OCI-LY7 (cell line): ENCODE measurements around the gene ECE1. TPM values are rescaled to one million over a fixed set of nuclear protein-coding genes. Genes with fewer than 3 reads are reported as not detected.
"Not testable (repeated sequence)": the region's sequence is repeated elsewhere in the genome, so short reads cannot be mapped to it uniquely, and the experiment has no call there.

Source experiments
- BruUV-seq: library from RNA; stranded (reverse); fragments of 400-500 nt; replicated peaks from 2 replicates; lab custom pipeline; 2021; lab: Mats Ljungman, UMichigan
- CTCF ChIA-PET: fragments of 300-600 bp; sonication (Branson Sonifier 250); formaldehyde crosslinking; loops from one replicate; lab custom pipeline; 2022; ENCODE audit warnings: antibody characterized with exemption; ENCODE audit not compliant: unreplicated experiment; lab: Charles Lee
- POLR2A ChIA-PET: fragments of 300-600 bp; sonication (Branson Sonifier 250); formaldehyde crosslinking; loops from one replicate; lab custom pipeline; 2022; ENCODE audit warnings: antibody characterized with exemption; lab: Charles Lee
- DNase-seq: peaks from one replicate; pipeline ENCODE4 v3.0.0-alpha.2; 2015; ENCODE audit warnings: low spot score
- H2AFZ ChIP-seq: fragments of 200-600 bp; sonication (generic), shearing (Covaris generic); 2 replicates; pipeline ENCODE4 v1.6.1; 2014; ENCODE audit warnings: mild to moderate bottlenecking, antibody characterized with exemption, low read length, moderate library complexity
- H3K27ac ChIP-seq: fragments of 200-600 bp; sonication (generic); 2 replicates; pipeline ENCODE4 v1.5.1; 2014; ENCODE audit warnings: mixed run types, low read depth, mild to moderate bottlenecking, moderate library complexity, low read length, inconsistent platforms; ENCODE audit not compliant: poor library complexity, severe bottlenecking
- H3K36me3 ChIP-seq: fragments of 200-600 bp; sonication (generic); 2 replicates; pipeline ENCODE4 v1.6.1; 2014; ENCODE audit warnings: mild to moderate bottlenecking, antibody characterized with exemption, low read length, moderate library complexity, mixed read lengths; ENCODE audit not compliant: insufficient read depth
- H3K4me1 ChIP-seq: fragments of 200-600 bp; sonication (generic); 2 replicates; pipeline ENCODE4 v1.5.1; 2014; ENCODE audit warnings: mild to moderate bottlenecking, low read length; ENCODE audit not compliant: insufficient read depth, poor library complexity, severe bottlenecking
- H3K4me2 ChIP-seq: fragments of 200-600 bp; sonication (generic); 2 replicates; pipeline ENCODE4 v1.6.1; 2014; ENCODE audit warnings: mild to moderate bottlenecking, low read length
- H3K4me3 ChIP-seq: fragments of 200-600 bp; sonication (generic); 2 replicates; pipeline ENCODE4 v1.5.1; 2014; ENCODE audit warnings: mild to moderate bottlenecking, low read depth, low read length; ENCODE audit not compliant: poor library complexity, severe bottlenecking
- H3K79me2 ChIP-seq: fragments of 200-600 bp; sonication (generic); 2 replicates; pipeline ENCODE4 v1.6.1; 2016; ENCODE audit warnings: low read depth, mild to moderate bottlenecking, low read length, moderate library complexity, mixed read lengths; ENCODE audit not compliant: insufficient read depth
- H3K9me2 ChIP-seq: fragments of 200-600 bp; sonication (generic); 2 replicates; pipeline ENCODE4 v1.6.1; 2016; ENCODE audit warnings: mild to moderate bottlenecking, low read length, mixed read lengths; ENCODE audit not compliant: insufficient read depth
- H3K9me3 ChIP-seq: fragments of 200-600 bp; sonication (generic); 2 replicates; pipeline ENCODE4 v1.6.1; 2014; ENCODE audit warnings: mild to moderate bottlenecking, mixed run types, low read length, mixed read lengths
- H4K20me1 ChIP-seq: fragments of 200-600 bp; sonication (generic); 2 replicates; pipeline ENCODE4 v1.6.1; 2014; ENCODE audit warnings: mild to moderate bottlenecking, antibody characterized with exemption, low read length, moderate library complexity, mixed read lengths; ENCODE audit not compliant: insufficient read depth
- CTCF ChIP-seq: fragments of 200-600 bp; sonication (generic); conservative IDR thresholded peaks from 2 replicates; pipeline ENCODE4 v1.5.1; 2014; ENCODE audit warnings: mild to moderate bottlenecking, antibody characterized with exemption, low read length, moderate library complexity, mixed read lengths
- EZH2phosphoT487 ChIP-seq: fragments of 200-600 bp; sonication (generic); IDR thresholded peaks from 2 replicates; pipeline ENCODE4 v1.6.1; 2018; ENCODE audit warnings: low read depth, borderline replicate concordance, mild to moderate bottlenecking, mixed run types, antibody characterized with exemption, low read length, moderate library complexity, mixed read lengths
- intact Hi-C: fragments of 100-400 bp; cut with micrococcal nuclease; formaldehyde crosslinking; loops from one replicate; pipeline ENCODE4 v1.10.0; 2022; ENCODE audit not compliant: unreplicated experiment
- total RNA-seq, 2 experiments: library from RNA; depleted of rRNA in 1 of 2; stranded (reverse); fragments of >200 nt in 1 of 2; shearing (Covaris generic) in 1 of 2; gene quantifications; 2 replicates each; pipeline ENCODE4 v1.2.3, GENCODE V29; 2014 to 2022

Gene ECE1
- total RNA-seq, 2 experiments from 2014 or later: 20.0 to 32.8 TPM

GRCh38 chr1:21290546-21290944 is 282 bp upstream of the ECE1 start:
- POLR2A ChIA-PET: interaction anchor here (0.6 to 1.3 kb wide), 2 partner anchors 9 to 76 kb away, joined by 3 read pairs; no protein-coding TSS in a partner anchor
- peak overlapping the region; percentile 65 for H3K4me3 ChIP-seq
- H3K9me2 ChIP-seq: no peaks in the 10 kb centered on the region
- TF ChIP-seq EZH2phosphoT487 (no peak), CTCF (no peak)
- CTCF ChIA-PET: interaction anchor here (0.6 to 1.1 kb wide), 2 partner anchors 21 to 594 kb away, joined by 3 to 5 read pairs; no protein-coding TSS in a partner anchor
- peaks cover 5% of the 10 kb centered on the region; the same call in 1 of the 2 replicates for H4K20me1 ChIP-seq
- peak; percentile 80 for DNase-seq
- peaks cover 66% of the 10 kb centered on the region for H3K4me1 ChIP-seq
- intact Hi-C loops: no loop called here
- peak overlapping the region; percentile 95 for H3K4me2 ChIP-seq
- no TSS peak for BruUV-seq
- no peaks in the 10 kb centered on the region for H3K36me3 ChIP-seq
- no peaks in the 10 kb centered on the region for H3K9me3 ChIP-seq
- H2AFZ ChIP-seq: no peak overlapping the region
- H3K79me2 ChIP-seq: no peaks in the 10 kb centered on the region; the same call in 1 of the 2 replicates
- no peak overlapping the region for H3K27ac ChIP-seq

- Histone ChIP-seq H2AFZ (no peak overlapping the region), H3K4me2 (0 out of 2 replicates have a peak overlapping the region, but pooled peaks have one; percentile 95), H3K4me3 (no peak overlapping the region), H3K9me2 (no peaks in the 10 kb centered on the region), H3K36me3 (no peaks in the 10 kb centered on the region), H4K20me1 (peaks cover 5% of the 10 kb centered on the region; the same call in 1 of the 2 replicates), H3K9me3 (no peaks in the 10 kb centered on the region), H3K27ac (no peak overlapping the region), H3K79me2 (no peaks in the 10 kb centered on the region; the same call in 1 of the 2 replicates), H3K4me1 (peaks cover 59% of the 10 kb centered on the region)
- POLR2A ChIA-PET: interaction anchor here (0.7 kb wide), 1 partner anchor 82 kb away, joined by 3 read pairs; no protein-coding TSS in a partner anchor
- no peak for DNase-seq
- intact Hi-C loops: no loop called here
- TF ChIP-seq CTCF (no peak), EZH2phosphoT487 (no peak)
- CTCF ChIA-PET: no interaction called here
- BruUV-seq: no TSS peak
Measured at GRCh38 chr1:21289127-21289526, 1.1 kb downstream of the ECE1 start.

GRCh38 chr1:21287905-21288514 is 2.3 kb downstream of the ECE1 start:
- BruUV-seq: TSS peak; percentile 45
- Histone ChIP-seq H3K9me2 (no peaks in the 10 kb centered on the region), H3K9me3 (no peaks in the 10 kb centered on the region), H3K4me1 (peaks cover 48% of the 10 kb centered on the region), H2AFZ (no peak overlapping the region), H4K20me1 (peaks cover 5% of the 10 kb centered on the region; the same call in 1 of the 2 replicates), H3K27ac (no peak overlapping the region), H3K4me3 (no peak overlapping the region), H3K36me3 (no peaks in the 10 kb centered on the region), H3K79me2 (no peaks in the 10 kb centered on the region; the same call in 1 of the 2 replicates), H3K4me2 (no peak overlapping the region)
- intact Hi-C loops: no loop called here
- ChIA-PET POLR2A (no interaction called here), CTCF (interaction anchor here (1.3 kb wide), 1 partner anchor 38 kb away, joined by 3 read pairs; no protein-coding TSS in a partner anchor)
- DNase-seq: no peak
- no peak for TF ChIP-seq CTCF
- TF ChIP-seq EZH2phosphoT487: no peak

- H3K9me3 ChIP-seq, BruUV-seq, H3K79me2 ChIP-seq, H3K36me3 ChIP-seq, H3K4me3 ChIP-seq, H2AFZ ChIP-seq, CTCF ChIA-PET, DNase-seq, H3K4me2 ChIP-seq, H4K20me1 ChIP-seq, H3K27ac ChIP-seq, H3K9me2 ChIP-seq, intact Hi-C loops: not testable (repeated sequence)
- H3K4me1 ChIP-seq: peaks cover 22% of the 10 kb centered on the region
- POLR2A ChIA-PET: interaction anchor here (0.6 kb wide), 1 partner anchor 552 kb away, joined by 4 read pairs; no protein-coding TSS in a partner anchor
Measured at GRCh38 chr1:21285386-21285785, 4.9 kb downstream of the ECE1 start.
